Measurements from ENCODE around the gene NOTUM.
"Not testable (repeated sequence)": the region's sequence is repeated elsewhere in the genome, so short reads cannot be mapped to it uniquely, and the experiment has no call there.

NOTUM gene

GRCh38 chr17:81922566-81923301 lies 38.3 kb downstream of the NOTUM start:
- DNase-seq: no peak

DNA sequence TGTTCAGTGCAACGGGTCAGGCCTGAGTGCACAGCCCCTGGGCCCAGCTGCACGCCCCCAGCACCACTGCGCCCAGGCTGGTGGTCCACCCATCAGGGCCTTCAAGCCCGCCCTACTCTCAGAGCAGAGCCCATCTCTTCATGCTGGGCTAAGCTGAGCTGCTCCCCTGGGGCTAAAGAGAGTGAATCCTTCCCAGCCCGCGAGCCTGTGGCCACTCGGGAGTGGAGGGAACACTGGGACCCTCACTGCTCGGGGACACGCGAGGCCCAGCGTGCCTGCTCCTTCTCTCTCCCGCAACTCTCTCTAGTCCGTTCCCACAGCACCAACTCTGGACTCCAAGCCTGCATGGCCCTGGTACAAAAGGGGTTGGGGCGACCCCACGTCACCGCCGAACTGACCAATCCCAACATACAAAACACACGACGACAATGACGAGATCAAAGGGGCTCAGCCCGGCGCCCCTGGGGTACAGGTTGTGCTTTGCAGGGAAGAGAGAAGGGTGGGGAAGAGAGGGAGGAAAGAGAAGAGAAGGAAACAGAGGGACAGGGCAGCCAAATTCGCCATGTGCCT lies 38.9 kb downstream of the NOTUM start:
- no peak for DNase-seq

DNA sequence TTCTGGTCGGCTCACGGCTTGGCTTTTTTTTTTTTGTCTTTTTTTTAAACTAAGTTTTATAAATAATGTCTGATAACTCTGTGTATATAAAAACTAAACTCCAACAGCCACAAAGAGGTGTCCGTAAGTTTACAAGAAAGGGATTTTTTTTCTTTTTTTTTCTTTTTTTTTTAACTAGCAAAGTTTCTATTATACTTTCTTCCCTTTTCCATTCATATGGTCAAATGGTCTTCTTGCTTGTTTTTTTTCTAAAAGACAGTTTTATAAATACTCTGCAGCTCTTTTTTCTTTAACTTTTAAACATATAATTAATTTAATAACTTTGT lies 39.5 kb downstream of the NOTUM start:
- DNase-seq: no peak

- DNase-seq: peak in 1 of 2 donors; percentile 45
Observed at GRCh38 chr17:81920612-81921536, 40.1 kb downstream of the NOTUM start.

DNA sequence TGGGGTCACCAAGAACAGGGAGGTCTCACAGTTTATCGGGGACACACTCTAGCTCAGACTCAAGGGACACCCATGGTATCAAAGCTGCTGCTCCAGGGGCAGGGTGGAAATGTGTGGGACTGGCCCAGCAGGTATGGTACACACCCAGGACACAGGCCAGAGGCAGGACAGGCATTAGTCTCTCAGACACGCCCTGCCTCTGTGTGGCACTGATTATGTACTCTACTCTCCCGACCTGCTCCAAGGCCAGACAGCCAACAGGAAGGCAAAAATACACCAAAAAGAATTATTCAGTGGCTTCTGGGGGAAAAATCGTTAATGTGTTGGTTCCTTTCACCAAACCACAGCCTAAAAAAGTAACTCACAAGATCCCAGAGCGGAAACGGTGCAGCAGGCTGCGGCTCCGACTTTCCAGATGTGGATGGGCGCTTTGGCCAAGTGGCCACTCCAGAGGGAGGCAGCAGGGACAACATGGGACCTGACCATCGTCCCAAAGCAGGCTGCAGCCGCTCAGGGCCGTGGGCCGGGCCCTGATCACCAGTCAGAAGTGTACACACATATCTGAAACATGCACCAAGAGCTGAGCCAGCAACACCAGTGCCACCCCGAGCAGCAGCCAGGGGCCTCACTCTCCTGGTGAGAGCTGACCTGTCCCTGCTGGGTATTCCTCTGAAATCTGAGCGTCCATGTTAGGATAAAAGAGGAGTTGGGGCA lies 42.0 kb downstream of the NOTUM start:
- DNase-seq: no peak

DNA sequence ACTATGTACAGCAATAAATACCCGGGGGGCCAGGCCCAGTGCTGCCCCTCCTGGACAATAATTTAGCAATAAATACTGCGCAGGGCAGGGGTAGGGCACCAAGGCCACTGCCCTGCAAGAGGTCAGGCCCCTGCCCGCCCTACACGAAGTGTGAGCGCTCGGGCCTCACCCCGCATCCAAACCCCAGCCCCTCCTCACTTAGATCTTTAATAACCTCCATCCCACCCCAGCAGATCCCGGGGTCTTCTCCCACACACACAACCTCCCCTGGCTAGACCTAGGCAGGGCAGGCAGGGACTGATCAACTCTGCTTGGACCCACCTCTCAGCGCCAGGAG lies 42.7 kb downstream of the NOTUM start:
- not testable (repeated sequence) for DNase-seq

GRCh38 chr17:81917565-81918332 lies 43.2 kb downstream of the NOTUM start, which contains the start of gene SIRT7:
SIRT7 (minus strand) TSS chr17:81918176; CDS start chr17:81918131, 45 bp downstream.
- DNase-seq: peak; percentile 88

DNA sequence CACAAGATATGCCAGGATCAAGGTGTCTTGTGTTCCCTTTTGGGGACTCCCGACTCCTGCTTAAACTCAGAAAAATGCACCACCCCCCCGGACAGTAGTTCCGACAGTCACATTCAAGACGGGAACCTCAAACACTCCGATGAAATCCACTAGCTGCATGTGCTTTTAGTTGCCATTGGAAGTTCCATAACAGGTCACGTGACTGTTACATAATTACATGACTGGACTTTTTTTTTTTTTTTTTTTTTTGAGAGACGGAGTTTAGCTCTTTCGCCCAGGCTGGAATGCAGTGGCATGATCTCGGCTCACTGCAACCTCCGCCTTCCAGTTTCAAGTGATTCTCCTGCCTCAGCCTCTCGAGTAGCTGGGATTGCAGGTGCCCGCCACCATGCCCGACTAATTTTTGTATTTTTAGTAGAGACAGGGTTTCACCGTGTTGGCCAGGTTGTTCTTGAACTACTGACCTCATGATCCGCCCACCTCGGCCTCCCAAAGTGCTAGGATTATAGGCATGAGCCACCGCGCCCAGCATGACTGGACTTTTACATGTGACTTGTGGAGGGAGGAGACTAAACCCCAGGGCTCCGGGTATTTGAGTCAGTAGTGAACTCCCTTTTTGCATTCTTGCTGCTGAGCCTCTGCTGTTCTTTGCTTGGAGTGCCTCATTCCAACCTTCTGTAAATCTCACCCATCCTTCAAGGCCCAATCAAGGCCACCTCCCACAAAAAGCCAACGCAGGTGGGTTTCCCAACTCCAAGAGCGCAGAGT lies 44.6 kb downstream of the NOTUM start:
- DNase-seq: no peak

- DNase-seq: no peak
Observed at GRCh38 chr17:81915331-81915730, 45.7 kb downstream of the NOTUM start.

DNA sequence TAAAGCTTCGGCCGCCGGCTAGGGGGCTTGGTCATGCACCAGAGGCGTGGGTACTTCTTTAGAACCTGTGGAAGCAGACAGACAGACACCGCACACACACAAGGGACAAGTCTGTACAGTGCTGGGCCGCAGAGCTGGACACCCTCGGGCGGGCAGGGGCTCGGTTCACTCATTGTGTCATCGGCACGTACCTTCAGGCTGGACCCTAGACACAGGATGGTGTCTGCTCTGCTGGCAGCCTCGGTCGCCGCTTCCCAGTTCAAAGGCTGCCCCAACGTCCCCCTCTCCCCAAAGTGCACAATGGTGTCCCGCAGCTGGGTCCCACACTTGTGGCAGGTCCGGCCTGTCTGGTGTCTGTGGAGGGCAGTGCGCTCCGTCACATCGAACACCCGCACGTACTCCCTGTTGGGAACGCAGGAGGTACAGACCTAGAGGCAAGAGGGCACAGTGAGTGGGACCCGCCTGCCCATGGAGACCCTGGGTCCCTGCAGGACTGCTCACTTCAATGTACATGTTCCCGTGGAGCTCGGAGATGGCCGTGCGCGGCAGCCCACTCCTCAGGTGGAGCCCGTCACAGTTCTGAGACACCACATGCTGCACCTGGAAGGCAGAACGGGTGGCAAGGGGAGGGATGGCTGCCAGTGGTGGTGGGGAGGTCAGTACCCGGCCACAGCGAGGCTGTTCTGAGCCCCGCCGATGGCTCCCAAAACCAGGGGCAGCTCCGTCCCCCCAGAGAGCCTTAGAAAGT lies 46.7 kb downstream of the NOTUM start:
- DNase-seq: no peak

DNA sequence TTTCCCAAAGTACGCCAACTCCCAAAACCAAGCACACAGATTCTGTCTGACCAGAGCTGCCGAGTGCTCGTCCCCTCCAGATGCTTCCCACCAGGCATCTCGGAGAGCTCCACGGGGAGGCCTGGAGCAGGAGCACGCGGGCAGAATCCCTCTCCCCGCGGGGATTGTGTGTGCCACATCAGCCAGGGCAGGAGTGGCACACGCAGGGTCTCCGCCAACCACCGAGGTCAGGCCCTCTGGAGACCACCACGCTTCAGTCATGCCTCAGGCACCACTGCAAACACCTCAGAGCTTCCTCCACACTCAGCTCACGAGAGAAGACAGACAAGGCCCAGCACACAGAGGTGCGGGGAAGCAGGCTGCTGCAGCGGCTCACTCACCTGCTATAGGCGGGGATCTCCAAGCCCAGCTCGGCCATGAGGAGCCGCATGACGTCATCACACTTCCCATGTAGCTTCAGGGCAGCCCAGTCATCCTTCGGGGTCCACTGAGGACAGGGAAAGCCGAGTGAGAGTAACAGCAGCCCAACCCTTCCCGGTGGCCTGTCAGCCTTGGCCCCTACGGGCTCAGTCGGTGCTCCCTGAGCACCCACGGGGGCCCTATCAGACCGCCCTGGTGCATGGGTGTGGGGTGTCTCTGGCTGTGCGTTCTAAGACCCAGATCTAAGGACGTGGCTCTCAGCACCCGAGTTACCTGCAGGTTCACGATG lies 47.4 kb downstream of the NOTUM start:
- DNase-seq: no peak

GRCh38 chr17:81912441-81913309 lies 48.3 kb downstream of the NOTUM start:
- DNase-seq: no peak

DNA sequence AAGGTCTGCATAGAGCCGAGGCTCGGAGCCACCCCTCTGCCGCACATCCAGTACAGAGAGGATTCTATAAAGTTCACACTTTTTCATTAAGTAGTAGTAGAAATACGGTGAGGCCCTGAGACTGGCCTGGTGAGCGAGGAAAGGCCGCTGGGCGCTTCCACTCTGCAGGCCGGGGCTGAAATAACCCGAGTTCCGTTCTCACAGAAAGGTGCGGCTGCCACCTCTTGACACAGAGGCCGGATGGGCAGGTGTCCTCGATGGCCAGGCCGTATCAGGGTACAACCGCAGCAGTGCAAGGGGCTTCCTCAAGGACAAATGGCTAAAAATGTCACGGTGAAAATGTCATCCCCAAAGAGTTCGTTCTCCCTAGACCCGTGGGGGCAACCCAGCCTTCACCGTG lies 49.0 kb downstream of the NOTUM start:
- no peak for DNase-seq

GRCh38 chr17:81911277-81911961 lies 49.6 kb downstream of the NOTUM start, which contains the start of gene PCYT2:
PCYT2 (minus strand) TSS chr17:81911399; CDS start chr17:81911355, 44 bp downstream.
- DNase-seq: peak; percentile 93 to 94

DNA sequence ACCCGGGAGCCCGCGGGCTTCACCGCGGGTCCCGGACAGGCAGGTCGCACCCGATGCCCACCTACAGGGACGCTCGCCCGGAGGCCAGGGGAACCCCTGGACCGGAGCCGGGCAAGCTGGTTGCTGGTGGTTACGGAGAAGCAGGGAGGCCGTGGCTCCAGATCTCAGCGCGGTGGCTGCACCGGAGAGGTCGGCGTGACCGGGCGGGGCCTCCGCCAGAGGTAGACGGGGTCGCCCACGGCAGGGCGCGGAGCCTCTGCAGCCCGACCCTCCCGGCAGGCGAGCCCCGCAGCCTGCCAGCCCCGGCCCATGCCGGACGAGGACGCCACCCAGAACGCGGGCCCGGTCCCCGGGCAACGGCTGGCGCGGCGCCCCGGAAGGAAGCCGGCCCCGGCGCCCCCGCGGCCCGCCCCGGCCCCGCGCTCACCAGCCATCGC lies 50.1 kb downstream of the NOTUM start:
- no peak for DNase-seq

GRCh38 chr17:81909966-81910839 lies 50.8 kb downstream of the NOTUM start:
- no peak for DNase-seq

- DNase-seq: no peak
Observed at GRCh38 chr17:81909231-81909630, 51.8 kb downstream of the NOTUM start.

Data from CD4-positive, alpha-beta T cell treated with Interleukin-1 beta for 1 hour (primary cell).